Fibroblast of lung (primary cell): ENCODE data around the gene IMPG1.

Source experiments
- CTCF ChIP-seq, 2 donors: IDR thresholded peaks in 1 of 2; conservative IDR thresholded peaks in 1 of 2; 1 replicate in 1 of 2; 2 replicates in 1 of 2; pipeline ENCODE4 v1.5.1; 2011 to 2012; ENCODE audit warnings: low read length in 2 of 2, control low read depth in 1 of 2, inconsistent platforms in 1 of 2, low read depth in 1 of 2, mild to moderate bottlenecking in 1 of 2
- EZH2 ChIP-seq: IDR thresholded peaks from 2 replicates; pipeline ENCODE4 v1.5.1; 2012; ENCODE audit warnings: low read length, control low read depth, mild to moderate bottlenecking; ENCODE audit errors: missing control alignments

- TF ChIP-seq CTCF (conservative IDR thresholded peaks at IDR 0.05 in 1 of 2, IDR thresholded peaks at IDR 0.05 in 1 of 2; ENCODE audit: low read depth in 1 of 2, low read length in 2 of 2) (no peak), EZH2 (no peak)
These were observed 71.8 kb downstream of the IMPG1 start for GRCh38 chr6:76000629-76001028.
